A673 (cell line): ENCODE measurements around the gene KCND1. TPM values are rescaled to one million over a fixed set of nuclear protein-coding genes. Genes with fewer than 3 reads are reported as not detected.
A peak's percentile ranks its signal among the peaks of the same experiment; 100 is the strongest.

Experiments used
- Bru-seq: library from RNA; stranded (reverse); fragments of 400-500 nt; gene quantifications from one replicate; lab custom pipeline; 2021; lab: Mats Ljungman, UMichigan
- BruChase-seq, 2 experiments: library from RNA; stranded (reverse); fragments of 400-500 nt; gene quantifications; one replicate each; lab custom pipeline; 2021; lab: Mats Ljungman, UMichigan
- BruUV-seq: library from RNA; stranded (reverse); fragments of 400-500 nt; replicated peaks from 2 replicates; lab custom pipeline; 2021; lab: Mats Ljungman, UMichigan
- CTCF ChIA-PET: fragments of 300-600 bp; sonication (Branson Sonifier 250); formaldehyde crosslinking; loops from one replicate; lab custom pipeline; 2022; ENCODE audit warnings: antibody characterized with exemption; lab: Charles Lee
- POLR2A ChIA-PET: fragments of 300-600 bp; sonication (Branson Sonifier 250); formaldehyde crosslinking; loops from one replicate; lab custom pipeline; 2022; ENCODE audit warnings: antibody characterized with exemption; ENCODE audit not compliant: low non-redundant PET; lab: Charles Lee
- DNase-seq: peaks from one replicate; pipeline ENCODE4 v3.0.0-alpha.2; 2015; ENCODE audit warnings: low spot score
- H3K27ac ChIP-seq: fragments of 200-600 bp; sonication (generic); 2 replicates; pipeline ENCODE4 v1.5.1; 2016; ENCODE audit warnings: mixed run types, low read depth, mild to moderate bottlenecking, mixed read lengths, antibody characterized with exemption, low read length; ENCODE audit not compliant: poor library complexity, severe bottlenecking
- H3K27me3 ChIP-seq: fragments of 200-600 bp; sonication (generic); replicated peaks from 2 replicates; pipeline ENCODE4 v1.6.1; 2017; ENCODE audit warnings: mixed run types, low read depth, mild to moderate bottlenecking, mixed read lengths, antibody characterized with exemption, low read length; ENCODE audit not compliant: insufficient read depth, poor library complexity
- H3K36me3 ChIP-seq: fragments of 200-600 bp; sonication (generic); 2 replicates; pipeline ENCODE4 v1.6.1; 2016; ENCODE audit warnings: mixed run types, mild to moderate bottlenecking, mixed read lengths, antibody characterized with exemption, low read length; ENCODE audit not compliant: insufficient read depth, poor library complexity, severe bottlenecking
- H3K4me1 ChIP-seq: fragments of 200-600 bp; sonication (generic); 2 replicates; pipeline ENCODE4 v1.6.1; 2017; ENCODE audit warnings: mixed run types, mild to moderate bottlenecking, mixed read lengths, antibody characterized with exemption, low read length; ENCODE audit not compliant: insufficient read depth, poor library complexity, severe bottlenecking
- H3K4me3 ChIP-seq: fragments of 200-600 bp; sonication (generic); 2 replicates; pipeline ENCODE4 v1.5.1; 2016; ENCODE audit warnings: low read depth, mixed run types, mild to moderate bottlenecking, mixed read lengths, low read length; ENCODE audit not compliant: poor library complexity, severe bottlenecking
- H3K9me3 ChIP-seq: fragments of 200-600 bp; sonication (generic); 2 replicates; pipeline ENCODE4 v1.6.1; 2016; ENCODE audit warnings: mixed run types, low read depth, mild to moderate bottlenecking, mixed read lengths, antibody characterized with exemption, low read length; ENCODE audit not compliant: poor library complexity, severe bottlenecking
- EZH2 ChIP-seq: fragments of 200-600 bp; sonication (generic); IDR thresholded peaks from 2 replicates; pipeline ENCODE4 v1.6.1; 2017; ENCODE audit warnings: borderline replicate concordance, low read depth, mild to moderate bottlenecking, mixed read lengths, antibody characterized with exemption, low read length; ENCODE audit not compliant: poor library complexity, severe bottlenecking
- intact Hi-C: fragments of 100-400 bp; cut with micrococcal nuclease; formaldehyde crosslinking; loops from one replicate; pipeline ENCODE4 v1.10.0; 2022; ENCODE audit not compliant: unreplicated experiment
- long read RNA-seq: library from polyadenylated mRNA; stranded (forward); transcript quantifications from one replicate; pipeline ENCODE4 v2.0.0, GENCODE V29; 2022
- total RNA-seq: library from RNA; stranded (reverse); gene quantifications from 2 replicates; pipeline ENCODE4 v1.2.3, GENCODE V29; 2021
- TF ChIP-seq, protein P1 (sequence below): fragments of 300-800, 200-600 bp; sonication (generic); conservative IDR thresholded peaks from 2 replicates; pipeline ENCODE4 v1.5.1; 2017; ENCODE audit warnings: low read depth, mild to moderate bottlenecking, antibody characterized with exemption, low read length, moderate library complexity, mixed read lengths

The KCND1 gene
- total RNA-seq: 3.6 and 4.3 TPM in 2 replicates
- Bru-seq, nascent RNA: percentile 35 among the genes with signal in this experiment
- BruChase-seq, experiment 1, labeled RNA remaining after a 2-hour chase: percentile 51 among the genes with signal in this experiment
- percentile 68 among the genes with signal in this experiment for BruChase-seq, experiment 2, labeled RNA remaining after a 6-hour chase
- long read RNA-seq, full-length matches to known transcripts: 1 of 2 reads
- long read RNA-seq, partial matches to known transcripts: 0 of 2 reads
- long read RNA-seq, other reads (novel, unspliced or antisense): 1 of 2 reads

- POLR2A ChIA-PET: interaction anchor here (0.6 kb wide), 2 partner anchors 11 to 13 kb away, joined by 3 read pairs; no protein-coding TSS in a partner anchor
- intact Hi-C loops: no loop called here
- CTCF ChIA-PET: interaction anchor here (0.8 to 1.0 kb wide), 2 partner anchors 11 to 13 kb away, joined by 3 to 4 read pairs; no protein-coding TSS in a partner anchor
These were observed at the start of gene KCND1 for GRCh38 chrX:48971249-48972219. TSS of gene KCND1 (minus strand) at chrX:48971844. CDS start at chrX:48970271, 1,573 bp downstream.

DNA sequence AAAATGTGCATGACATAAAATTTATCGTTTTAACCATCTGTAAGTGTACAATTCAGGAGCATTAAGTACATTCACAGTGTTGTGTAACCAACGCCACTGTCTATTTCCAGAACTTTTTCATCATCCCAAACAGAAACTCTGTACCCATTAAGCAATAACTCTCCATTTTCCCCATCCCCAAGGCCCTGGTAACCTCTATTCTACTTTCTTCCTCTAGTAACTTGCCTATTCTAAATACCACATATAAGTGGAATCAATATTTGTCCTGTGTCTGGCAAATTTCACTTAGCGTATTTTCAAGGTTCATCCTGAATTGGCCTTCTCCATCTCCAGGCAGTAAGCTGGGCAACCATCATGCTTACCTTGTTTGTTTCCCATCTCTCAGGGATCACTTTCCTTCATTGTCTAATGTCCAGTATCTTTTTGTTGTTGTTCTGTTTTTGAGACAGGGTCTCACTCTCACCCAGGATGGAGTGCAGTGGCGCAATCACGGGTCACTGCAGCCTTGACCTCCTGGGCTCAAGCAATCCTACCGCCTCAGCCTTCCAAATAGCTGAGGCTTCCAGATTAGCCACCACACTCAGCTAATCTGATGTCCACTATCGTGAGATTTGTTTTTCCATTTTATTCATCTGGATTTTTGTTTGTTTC is 48.1 kb upstream of the KCND1 start:
- BruUV-seq: no TSS peak
- intact Hi-C loops: no loop called here
- Histone ChIP-seq H3K27me3 (no peaks in the 10 kb centered on the region), H3K4me3 (no peak overlapping the region), H3K27ac (no peak overlapping the region), H3K36me3 (no peaks in the 10 kb centered on the region), H3K4me1 (no peaks in the 10 kb centered on the region), H3K9me3 (no peaks in the 10 kb centered on the region)
- no peak for TF ChIP-seq EZH2
- TF ChIP-seq, protein P1, sequence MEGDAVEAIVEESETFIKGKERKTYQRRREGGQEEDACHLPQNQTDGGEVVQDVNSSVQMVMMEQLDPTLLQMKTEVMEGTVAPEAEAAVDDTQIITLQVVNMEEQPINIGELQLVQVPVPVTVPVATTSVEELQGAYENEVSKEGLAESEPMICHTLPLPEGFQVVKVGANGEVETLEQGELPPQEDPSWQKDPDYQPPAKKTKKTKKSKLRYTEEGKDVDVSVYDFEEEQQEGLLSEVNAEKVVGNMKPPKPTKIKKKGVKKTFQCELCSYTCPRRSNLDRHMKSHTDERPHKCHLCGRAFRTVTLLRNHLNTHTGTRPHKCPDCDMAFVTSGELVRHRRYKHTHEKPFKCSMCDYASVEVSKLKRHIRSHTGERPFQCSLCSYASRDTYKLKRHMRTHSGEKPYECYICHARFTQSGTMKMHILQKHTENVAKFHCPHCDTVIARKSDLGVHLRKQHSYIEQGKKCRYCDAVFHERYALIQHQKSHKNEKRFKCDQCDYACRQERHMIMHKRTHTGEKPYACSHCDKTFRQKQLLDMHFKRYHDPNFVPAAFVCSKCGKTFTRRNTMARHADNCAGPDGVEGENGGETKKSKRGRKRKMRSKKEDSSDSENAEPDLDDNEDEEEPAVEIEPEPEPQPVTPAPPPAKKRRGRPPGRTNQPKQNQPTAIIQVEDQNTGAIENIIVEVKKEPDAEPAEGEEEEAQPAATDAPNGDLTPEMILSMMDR: no peak
- ChIA-PET POLR2A (no interaction called here), CTCF (no interaction called here)
- no peak for DNase-seq

More at GRCh38 chrX:48971249-48972219, at the start of gene KCND1:
- peak within 1 kb of the TSS; percentile 45 for H3K4me3 ChIP-seq
- H3K36me3 ChIP-seq: no peaks in the 10 kb centered on the region
- TF ChIP-seq, protein P1: no peak
- no peak for TF ChIP-seq EZH2
- peak within 1 kb of the TSS; percentile 50 for H3K27ac ChIP-seq
- H3K27me3 ChIP-seq: no peaks in the 10 kb centered on the region
- no TSS peak for BruUV-seq
- DNase-seq: peak; percentile 68
- no peaks in the 10 kb centered on the region for H3K9me3 ChIP-seq
- H3K4me1 ChIP-seq: peaks cover 13% of the 10 kb centered on the region

DNA sequence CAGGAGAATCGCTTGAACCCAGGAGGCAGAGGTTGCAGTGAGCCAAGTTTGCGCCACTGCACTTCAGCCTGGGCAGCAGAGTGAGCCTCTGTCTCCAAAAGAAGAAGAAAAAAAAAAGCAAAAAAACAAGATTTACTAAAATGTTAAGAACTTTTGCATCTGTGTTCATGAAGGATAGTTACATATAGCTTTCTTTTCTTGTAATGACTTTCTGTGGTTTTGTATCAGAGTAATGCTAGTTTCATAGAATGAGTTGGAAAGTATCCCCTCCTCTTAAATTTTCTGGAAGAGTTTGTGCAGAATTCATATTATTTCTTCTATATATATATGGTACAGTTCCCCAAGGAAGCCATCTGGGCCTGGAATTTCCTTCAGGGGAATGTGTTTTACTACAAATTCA is 47.4 kb upstream of the KCND1 start:
- BruUV-seq: no TSS peak
- intact Hi-C loops: no loop called here
- no peak overlapping the region for H3K4me3 ChIP-seq
- ChIA-PET POLR2A (no interaction called here), CTCF (no interaction called here)
- no peaks in the 10 kb centered on the region for H3K36me3 ChIP-seq
- DNase-seq: no peak
- H3K9me3 ChIP-seq: no peaks in the 10 kb centered on the region
- H3K4me1 ChIP-seq: no peaks in the 10 kb centered on the region
- TF ChIP-seq, protein P1: no peak
- TF ChIP-seq EZH2: no peak
- H3K27ac ChIP-seq: no peak overlapping the region
- no peaks in the 10 kb centered on the region for H3K27me3 ChIP-seq
